ENCODE results near the gene KIF1C.
A peak's percentile ranks its signal among the peaks of the same experiment; 100 is the strongest.

The KIF1C gene

GRCh38 chr17:5032865-5033264, 35.1 kb downstream of the KIF1C start:
- DNase-seq (ENCODE audit: low spot score): no peak
- no peak for TF ChIP-seq CTCF (IDR thresholded peaks at IDR 0.05)

GRCh38 chr17:5033352-5034015, 35.7 kb downstream of the KIF1C start:
- H3K4me3 ChIP-seq: no peak overlapping the region
- no peak for TF ChIP-seq CTCF (IDR thresholded peaks at IDR 0.05)
- DNase-seq (ENCODE audit: low spot score): no peak
- no peak overlapping the region for H3K27ac ChIP-seq

More at GRCh38 chr17:5032865-5033264, 35.1 kb downstream of the KIF1C start:
- no peak overlapping the region for H3K27ac ChIP-seq
- no peak overlapping the region for H3K4me3 ChIP-seq

GRCh38 chr17:5034063-5034462, 36.3 kb downstream of the KIF1C start:
- no peak for DNase-seq (ENCODE audit: low spot score)
- Histone ChIP-seq H3K4me3 (no peak overlapping the region), H3K27ac (no peak overlapping the region)
- TF ChIP-seq CTCF (IDR thresholded peaks at IDR 0.05): no peak

- H3K4me3 ChIP-seq: no peak overlapping the region
- H3K27ac ChIP-seq: no peak overlapping the region
- TF ChIP-seq CTCF (IDR thresholded peaks at IDR 0.05): no peak
- no peak for DNase-seq (ENCODE audit: low spot score)
These were observed 36.9 kb downstream of the KIF1C start for GRCh38 chr17:5034651-5035050.

GRCh38 chr17:5035315-5035714, 37.6 kb downstream of the KIF1C start, which contains the start of gene SLC52A1:
Gene SLC52A1 (minus strand): TSS chr17:5035426. CDS start chr17:5034606, 820 bp downstream.
- Histone ChIP-seq H3K4me3 (peak within 1 kb of the TSS; percentile 17), H3K27ac (no peak within 1 kb of the TSS)
- no peak for DNase-seq (ENCODE audit: low spot score)
- no peak for TF ChIP-seq CTCF (IDR thresholded peaks at IDR 0.05)

GRCh38 chr17:5042157-5043022, 44.6 kb downstream of the KIF1C start:
- no peak for DNase-seq (ENCODE audit: low spot score)
- H3K27ac ChIP-seq: no peak overlapping the region
- H3K4me3 ChIP-seq: no peak overlapping the region

More at GRCh38 chr17:5042157-5043022, 44.6 kb downstream of the KIF1C start:
- TF ChIP-seq CTCF (IDR thresholded peaks at IDR 0.05): no peak
